DMS53 (cell line): ENCODE results near the gene ZDHHC7.

Source experiments
- DNase-seq: peaks from one replicate; lab custom pipeline; 2025; lab: John Stamatoyannopoulos, UW

ZDHHC7 gene

GRCh38 chr16:85018529-85019236, 7.3 kb upstream of the ZDHHC7 start:
- DNase-seq, result no peak

DNA sequence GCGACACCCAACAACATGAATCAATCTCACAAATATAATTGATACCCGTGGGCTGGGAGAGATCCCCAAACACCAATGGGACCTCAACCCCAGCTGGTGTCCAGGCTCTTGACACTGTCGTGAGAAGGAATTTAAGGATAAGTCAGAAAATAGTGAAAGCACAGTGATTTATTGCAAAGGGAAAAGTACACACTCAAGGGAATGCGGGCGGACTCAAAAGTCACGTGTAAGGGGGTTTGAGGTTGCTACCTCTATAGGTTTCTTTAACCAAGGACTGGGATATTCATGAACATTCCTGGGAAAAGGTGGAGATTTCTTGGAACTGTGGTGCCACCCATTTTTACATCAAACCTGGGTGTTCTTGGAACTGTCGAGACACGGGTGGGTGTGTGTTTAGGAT, 6.3 kb upstream of the ZDHHC7 start:
- DNase-seq, result no peak

GRCh38 chr16:85017151-85017550, 5.8 kb upstream of the ZDHHC7 start:
- DNase-seq, result no peak

DNA sequence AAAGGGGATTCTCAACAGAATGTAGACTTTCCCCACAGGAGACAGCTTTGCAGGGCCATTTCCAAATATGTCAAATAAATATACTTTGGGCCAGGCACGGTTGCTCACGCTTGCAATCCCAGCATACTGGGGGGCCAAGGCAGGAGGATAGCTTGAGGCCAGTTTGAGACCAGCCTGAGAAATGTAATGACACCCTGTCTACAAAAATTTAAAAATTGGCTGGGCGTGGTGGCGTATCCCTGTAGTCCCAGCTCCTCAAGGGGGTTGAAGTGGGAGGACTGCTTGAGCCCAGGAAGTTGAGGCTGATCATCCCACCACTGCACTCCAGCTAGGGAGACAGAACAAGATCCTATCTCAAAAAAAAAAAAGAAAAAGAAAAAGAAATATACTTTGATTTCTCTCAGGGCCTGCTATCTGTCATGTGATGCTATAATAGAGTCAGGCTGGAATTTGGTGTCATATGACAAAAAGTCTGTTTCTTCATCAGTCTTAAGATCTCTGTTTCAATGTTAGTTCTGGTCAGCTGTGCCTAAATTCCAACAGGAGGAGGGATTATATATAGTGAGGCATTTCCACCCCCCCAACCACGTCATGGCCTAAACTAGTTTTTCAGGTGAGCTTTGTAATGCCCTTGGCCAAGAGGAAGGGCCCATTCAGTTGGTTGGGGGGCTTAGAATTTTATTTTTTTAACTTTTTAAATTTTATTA, 4.3 kb upstream of the ZDHHC7 start:
- no peak for DNase-seq

- DNase-seq, result no peak
Measured at GRCh38 chr16:85014311-85014710, 3.0 kb upstream of the ZDHHC7 start.

- DNase-seq, result no peak
Measured at GRCh38 chr16:85011846-85012284, 530 bp upstream of the ZDHHC7 start.

- no peak for DNase-seq
Measured at GRCh38 chr16:85010446-85010930, 847 bp downstream of the ZDHHC7 start.

DNA sequence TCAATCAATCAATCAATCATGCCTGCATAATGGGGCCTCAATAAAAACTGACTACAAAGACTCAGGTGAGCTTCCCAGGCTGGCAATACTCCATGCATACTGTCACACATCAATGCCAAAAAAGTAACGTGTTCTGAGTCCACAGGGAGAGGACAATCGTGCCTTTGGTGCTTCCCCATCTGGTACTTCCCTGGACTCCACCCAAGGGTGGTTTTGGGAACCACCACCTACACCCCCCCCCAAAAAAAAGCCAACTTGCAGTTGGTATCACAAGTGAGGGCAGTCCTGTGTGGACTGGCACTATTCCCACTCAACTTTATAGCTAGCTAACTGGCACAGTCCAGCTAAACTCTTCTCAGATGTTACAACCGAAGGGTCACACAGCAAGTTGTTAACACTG, 3.1 kb downstream of the ZDHHC7 start:
- no peak for DNase-seq

DNA sequence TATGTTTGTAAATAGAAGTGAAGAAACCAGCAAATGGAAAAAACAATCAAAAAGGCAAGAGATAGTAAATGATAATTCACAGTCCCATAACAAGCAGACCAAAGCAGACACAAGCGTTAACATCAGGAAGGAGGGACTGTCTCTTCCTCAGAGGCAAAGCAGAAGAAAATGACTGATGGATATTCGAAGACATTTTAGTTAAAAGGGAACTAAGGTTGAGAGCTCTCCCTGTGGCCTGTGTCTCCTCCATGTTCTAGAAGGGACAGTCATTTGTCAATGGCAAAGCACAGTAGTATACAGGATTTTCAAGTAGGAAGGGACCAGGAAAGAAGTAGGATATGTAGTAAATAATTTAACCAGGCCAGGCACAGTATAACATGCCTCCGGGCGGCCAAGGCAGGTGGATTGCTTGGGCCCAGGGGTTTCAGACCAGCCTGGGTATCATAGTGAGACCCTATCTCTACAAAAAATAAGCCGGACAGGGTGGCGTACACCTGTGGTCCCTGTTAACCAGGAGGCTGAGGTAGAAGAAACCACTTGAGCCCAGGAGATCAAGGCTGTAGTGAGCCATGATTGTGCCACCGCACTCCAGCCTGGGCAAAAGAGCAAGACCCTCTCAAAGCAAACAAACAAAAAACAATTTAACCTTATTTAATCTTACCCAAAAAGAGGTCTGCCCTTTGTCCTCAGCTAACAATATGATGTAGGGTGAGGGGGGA, 3.7 kb downstream of the ZDHHC7 start:
- DNase-seq, result no peak

DNA sequence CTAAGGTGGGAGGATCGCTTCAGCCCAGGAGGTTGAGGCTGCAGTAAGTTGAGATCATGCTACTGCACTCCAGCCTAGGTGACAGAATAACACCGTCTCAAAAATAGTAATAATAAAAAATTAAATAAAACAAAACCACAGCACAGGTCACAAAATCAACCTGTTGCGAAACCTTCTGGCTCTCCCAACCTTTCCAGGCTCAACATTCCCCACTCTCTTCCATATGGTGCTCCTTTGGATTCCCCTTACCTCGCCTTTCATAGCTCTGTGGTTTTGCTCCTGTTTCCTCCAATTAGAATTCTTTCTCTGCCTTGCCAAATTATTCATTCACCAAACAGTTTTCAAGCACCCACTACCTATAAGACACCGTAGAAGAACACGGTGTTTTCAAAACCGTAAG, 4.7 kb downstream of the ZDHHC7 start:
- no peak for DNase-seq

GRCh38 chr16:85005285-85006069, 5.9 kb downstream of the ZDHHC7 start:
- DNase-seq, result no peak

DNA sequence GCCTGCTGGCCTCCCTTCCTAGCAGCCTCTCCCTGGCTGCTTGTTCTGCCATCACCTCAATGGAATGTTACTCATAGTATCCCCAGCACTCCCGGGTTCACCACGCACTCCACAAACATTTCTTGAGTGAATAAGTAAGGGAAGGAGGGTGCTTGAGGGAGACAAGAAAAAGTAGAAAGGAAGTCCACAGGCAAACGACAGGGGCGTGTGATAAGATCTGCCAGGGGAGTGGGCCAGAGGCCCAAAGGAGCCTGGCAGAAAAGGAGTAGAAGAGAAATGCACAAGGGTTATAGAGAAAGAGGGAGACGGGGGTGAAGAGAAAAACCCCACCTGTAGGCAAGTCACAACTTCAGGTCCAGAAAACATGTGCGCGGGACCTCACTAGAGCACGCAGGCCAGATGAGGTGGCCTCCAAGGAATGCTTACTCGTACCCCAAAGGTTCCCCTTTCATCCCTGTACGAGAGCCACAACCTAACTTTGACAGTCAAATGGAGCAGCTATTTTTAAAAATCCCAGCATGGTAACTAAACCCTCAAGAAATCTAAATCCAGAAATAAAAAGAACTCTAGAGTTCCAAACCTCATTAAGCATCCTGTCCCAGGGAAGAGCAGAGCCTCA, 6.6 kb downstream of the ZDHHC7 start:
- DNase-seq, result no peak

DNA sequence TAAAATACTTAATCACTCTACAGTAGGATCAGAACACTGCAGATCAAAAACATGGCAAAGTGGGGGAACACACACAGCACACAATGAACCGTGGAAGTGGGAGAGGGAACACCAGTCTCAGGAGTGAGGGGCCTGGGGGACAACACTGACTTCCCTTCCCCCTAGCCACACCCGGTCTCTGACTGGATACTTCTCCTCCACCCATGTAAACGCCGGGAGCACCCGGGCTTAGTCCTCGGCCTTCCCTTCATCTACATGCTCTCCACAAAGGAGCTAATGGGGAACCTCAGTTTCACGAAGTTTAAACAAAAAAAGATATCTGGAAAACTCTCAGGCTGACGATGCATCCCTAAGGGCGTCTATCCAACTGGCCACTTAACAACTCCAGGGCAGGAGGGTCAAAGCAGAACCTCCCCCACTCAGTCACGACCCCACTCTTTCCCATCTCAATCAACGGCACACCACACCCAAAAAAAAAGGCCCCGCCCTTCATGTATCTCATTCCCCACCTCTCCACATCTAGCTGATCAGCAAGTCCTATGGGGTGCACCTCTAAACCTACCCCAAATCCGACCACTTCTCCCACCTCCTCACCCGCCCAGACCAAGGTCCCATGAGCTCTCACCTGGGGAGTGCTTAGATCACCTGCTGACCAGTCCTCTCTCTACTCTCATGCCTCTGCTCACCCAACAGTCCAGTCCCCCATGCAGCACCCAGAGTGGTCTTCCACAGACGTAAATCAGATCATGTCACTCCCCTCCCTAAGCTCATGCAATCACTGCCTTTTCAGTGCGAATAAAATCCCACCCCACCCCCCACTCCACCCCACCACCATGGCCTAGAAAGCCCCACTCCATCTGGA, 7.4 kb downstream of the ZDHHC7 start:
- DNase-seq, result no peak

DNA sequence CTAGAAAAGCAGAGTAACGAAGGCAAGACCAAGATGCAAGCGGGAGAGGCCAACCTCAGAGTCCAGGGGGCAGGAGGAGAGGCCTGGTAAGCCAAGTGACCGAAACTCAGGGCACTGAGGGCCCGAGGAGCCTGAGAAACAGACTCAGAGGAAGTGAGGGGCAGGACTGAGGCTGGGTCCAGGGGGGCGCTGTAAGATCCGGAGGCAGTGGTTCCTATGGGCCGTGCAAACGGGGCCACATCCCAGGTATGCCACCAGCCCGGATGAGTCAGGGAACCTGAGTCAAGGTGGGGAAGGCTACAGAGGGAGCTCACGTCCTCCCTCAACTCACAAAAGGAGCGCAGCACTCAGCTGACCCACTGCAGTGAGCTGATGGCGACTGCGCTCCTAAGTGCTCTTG, 8.3 kb downstream of the ZDHHC7 start:
- no peak for DNase-seq

- no peak for DNase-seq
Measured at GRCh38 chr16:85002608-85003007, 8.7 kb downstream of the ZDHHC7 start.

DNA sequence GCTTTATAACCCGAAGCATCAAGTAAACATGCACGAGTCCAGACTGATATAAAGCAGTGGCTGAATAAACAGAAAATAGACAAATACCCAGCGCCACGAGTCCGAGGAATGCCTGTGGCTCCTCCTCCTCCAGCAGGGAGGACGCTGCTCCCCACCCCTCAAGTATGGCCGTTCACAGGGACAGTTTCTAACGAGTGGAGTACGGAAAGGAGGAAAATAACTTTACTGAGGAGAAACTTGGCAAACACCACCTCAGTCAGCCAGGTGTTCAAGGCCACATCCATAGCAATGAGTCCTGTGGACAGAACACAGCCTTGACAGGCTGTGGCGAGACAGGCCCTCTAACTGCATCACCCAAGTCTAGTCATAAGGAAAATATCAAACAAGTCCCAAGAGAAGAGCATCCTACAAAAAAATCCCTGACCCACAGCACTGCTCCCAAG, 9.2 kb downstream of the ZDHHC7 start:
- no peak for DNase-seq

- DNase-seq, result no peak
Measured at GRCh38 chr16:84999857-85000480, 11.4 kb downstream of the ZDHHC7 start.

- DNase-seq, result peak; percentile 53
Measured at GRCh38 chr16:84999200-84999599, 12.1 kb downstream of the ZDHHC7 start.

- no peak for DNase-seq
Measured at GRCh38 chr16:84996365-84996764, 15.0 kb downstream of the ZDHHC7 start.

GRCh38 chr16:84995663-84996062, 15.7 kb downstream of the ZDHHC7 start:
- DNase-seq, result no peak
